Hematopoietic multipotent progenitor cell treated with erythropoietin and hydrocortisone succinate and interleukin-3 and kit ligand, for 6 days (in vitro differentiated cells): Measurements from ENCODE around the gene NEGR1.

ENCODE experiments used
- DNase-seq: peaks from one replicate; pipeline ENCODE4 v3.0.0-alpha.2; 2015

NEGR1 gene

DNA sequence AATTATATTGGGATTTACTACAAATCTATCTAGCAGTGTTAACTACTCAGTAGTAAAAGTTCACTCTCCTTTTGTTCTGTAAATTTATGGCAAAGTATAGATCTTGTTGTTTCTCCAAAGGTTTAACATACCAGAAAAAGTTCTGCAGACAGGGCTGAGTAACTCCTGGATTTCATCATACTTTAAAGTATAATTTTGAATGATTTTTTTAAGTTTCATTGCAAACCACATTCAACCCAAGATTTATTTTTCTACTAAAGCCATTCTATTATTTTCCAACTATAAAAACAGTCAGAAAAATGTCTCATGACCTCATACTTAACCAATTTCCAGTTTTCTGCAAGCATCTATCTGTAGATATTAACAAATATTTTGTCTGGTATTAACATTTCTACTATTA, 615.7 kb downstream of the NEGR1 start:
- no peak for DNase-seq

DNA sequence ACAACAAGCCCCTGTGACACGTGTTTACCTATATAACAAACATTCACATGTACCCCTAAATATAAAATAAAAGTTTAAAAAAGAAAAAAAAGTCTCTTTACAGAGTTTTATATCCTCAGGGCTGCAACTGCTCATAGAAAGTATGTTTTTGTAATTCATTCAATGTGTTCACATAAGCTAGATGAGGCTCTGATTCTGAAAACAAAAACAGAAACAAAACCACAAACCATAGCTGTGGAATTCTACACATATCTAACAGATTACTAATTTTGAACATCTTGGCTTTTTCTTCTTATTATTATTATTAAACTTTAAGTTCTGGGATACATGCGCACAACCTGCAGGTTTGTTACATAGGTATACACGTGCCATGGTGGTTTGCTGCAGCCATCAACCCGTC, 621.9 kb downstream of the NEGR1 start:
- no peak for DNase-seq

- DNase-seq, result no peak
Observed at GRCh38 chr1:71657891-71658679, 624.3 kb downstream of the NEGR1 start.

GRCh38 chr1:71656902-71657301, 625.4 kb downstream of the NEGR1 start:
- no peak for DNase-seq

- DNase-seq, result no peak
Observed at GRCh38 chr1:71655604-71656003, 626.7 kb downstream of the NEGR1 start.

DNA sequence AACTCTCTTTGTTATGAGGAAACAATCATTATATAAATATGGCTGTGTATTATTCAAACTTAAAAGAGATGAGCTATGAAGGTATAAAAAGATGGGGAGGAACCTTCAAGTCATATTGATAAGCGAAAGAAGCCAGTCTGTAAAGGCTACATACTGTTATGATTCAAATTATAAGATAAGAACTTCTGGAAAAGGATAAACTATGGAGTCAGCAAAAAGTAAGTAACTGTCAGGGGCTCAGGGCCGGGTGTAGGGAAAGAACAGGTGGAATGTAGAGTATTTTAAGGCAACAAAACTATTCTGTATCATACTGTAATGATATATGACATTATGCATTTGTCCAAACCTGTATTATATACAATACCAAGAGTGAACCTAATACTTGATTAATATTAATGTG, 628.4 kb downstream of the NEGR1 start:
- DNase-seq, result no peak

- no peak for DNase-seq
Observed at GRCh38 chr1:71651214-71651613, 631.1 kb downstream of the NEGR1 start.

DNA sequence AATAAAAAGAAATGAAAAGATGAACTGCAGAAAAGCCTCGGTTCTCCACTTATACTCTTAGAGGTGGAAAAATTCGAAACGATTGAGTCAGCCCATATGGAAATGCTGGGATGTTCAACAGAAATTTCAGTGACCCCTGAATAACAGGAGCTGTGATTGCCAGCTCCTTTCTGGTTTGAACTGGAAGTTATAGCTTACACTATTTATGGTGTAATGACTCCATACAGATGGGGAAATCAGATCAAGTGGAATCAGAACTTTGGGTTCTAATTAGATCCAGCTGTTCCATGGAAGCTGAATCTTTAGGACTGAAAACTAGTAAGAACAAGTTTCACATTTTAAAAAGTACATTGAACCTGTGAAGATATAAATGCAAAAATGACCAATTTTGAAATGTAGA, 632.2 kb downstream of the NEGR1 start:
- no peak for DNase-seq

- no peak for DNase-seq
Observed at GRCh38 chr1:71649608-71650007, 632.7 kb downstream of the NEGR1 start.

DNA sequence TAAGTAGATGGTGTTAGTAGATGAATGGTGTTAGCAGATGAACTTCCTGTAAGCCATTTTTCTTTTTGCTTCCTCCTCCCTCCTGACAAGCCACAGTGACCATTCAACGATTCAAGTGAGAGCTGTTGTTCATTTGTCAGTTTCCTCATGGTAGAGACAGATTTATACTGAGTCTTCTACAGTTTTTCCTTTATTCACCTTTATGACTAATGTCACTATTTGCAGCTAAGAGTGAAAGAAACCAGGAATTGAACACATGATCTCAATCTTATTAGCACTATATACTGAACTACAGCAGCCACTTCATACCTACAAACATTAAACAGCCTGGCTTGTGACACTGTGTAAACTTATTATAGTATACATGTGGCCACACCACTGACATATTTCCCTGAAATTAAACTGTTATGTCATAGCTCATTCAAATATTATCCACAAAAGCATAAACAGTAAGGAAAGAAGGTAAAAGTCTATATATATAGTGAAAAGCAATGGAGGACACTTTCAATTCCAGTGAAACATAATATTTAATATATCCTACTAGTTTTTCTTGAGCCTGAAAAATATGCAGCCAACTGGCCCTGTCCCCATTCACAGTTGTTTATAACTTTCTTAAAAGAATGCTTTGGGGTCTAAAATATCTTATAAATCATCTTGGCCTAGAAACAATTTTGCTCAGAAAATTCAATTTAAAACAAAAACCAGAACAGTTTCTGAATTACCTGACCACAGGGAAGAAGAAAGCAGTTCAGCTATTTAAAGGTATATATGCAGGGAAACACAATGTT, 634.6 kb downstream of the NEGR1 start:
- no peak for DNase-seq

- DNase-seq, result no peak
Observed at GRCh38 chr1:71645015-71645414, 637.3 kb downstream of the NEGR1 start.

GRCh38 chr1:71641903-71642302, 640.4 kb downstream of the NEGR1 start:
- no peak for DNase-seq

DNA sequence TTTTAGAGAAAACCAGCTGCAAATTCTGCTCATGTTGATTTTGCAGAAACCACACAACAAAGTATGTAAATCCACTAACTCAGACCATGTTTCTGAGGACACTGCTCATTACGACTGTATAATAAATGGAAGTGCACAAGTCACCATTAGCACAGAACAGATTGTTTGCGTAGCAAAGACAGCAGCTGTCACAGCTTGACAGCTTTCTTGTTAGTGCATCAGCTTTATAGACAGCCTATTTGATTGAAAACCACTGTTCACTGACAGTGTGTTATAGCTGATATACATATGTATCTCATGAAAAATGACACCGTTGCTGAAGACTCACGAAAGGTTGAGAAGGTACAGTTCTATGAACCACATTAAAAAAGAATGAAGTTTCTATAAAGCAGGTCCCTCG, 641.3 kb downstream of the NEGR1 start:
- DNase-seq, result no peak

DNA sequence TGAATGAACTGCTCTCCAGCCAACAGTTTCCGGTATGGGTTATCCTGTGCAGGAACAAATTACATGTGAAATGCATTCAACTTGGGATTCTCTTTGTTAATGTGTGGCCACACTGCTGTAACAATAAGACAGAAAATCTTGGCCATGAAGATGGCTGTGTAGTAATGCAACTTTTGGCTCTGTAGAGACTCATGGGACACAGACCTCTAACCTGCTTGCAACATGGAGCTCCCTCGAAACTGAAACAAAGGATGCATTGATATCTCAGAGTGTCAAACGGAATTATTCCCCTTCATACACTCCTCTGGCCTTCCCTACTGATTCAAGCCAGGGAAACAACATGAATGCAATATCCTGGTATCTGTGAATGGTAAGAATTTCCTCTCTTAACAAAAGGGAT, 642.2 kb downstream of the NEGR1 start:
- DNase-seq, result no peak

- no peak for DNase-seq
Observed at GRCh38 chr1:71638081-71638766, 644.1 kb downstream of the NEGR1 start.

- no peak for DNase-seq
Observed at GRCh38 chr1:71635568-71635967, 646.8 kb downstream of the NEGR1 start.

DNA sequence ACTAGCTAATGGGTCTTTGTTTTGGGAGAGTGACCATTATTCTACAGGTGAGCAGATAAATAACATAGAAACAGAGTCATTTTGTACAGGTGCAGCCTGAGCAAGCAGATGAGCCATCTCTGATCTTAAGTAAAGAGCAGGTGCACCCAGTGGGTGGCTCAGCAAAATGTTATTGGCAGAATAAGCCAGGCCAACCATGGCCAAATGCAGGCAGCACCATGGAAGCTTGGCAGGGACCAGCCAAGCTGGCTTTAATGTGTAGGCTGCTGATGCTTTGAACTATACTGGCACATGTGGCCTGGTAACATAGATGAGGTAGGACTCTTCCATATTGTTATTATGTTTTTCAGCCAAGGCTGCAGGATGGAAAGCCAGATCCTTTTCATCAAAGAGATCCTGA, 648.2 kb downstream of the NEGR1 start:
- DNase-seq, result no peak

- DNase-seq, result no peak
Observed at GRCh38 chr1:71630073-71630472, 652.3 kb downstream of the NEGR1 start.

DNA sequence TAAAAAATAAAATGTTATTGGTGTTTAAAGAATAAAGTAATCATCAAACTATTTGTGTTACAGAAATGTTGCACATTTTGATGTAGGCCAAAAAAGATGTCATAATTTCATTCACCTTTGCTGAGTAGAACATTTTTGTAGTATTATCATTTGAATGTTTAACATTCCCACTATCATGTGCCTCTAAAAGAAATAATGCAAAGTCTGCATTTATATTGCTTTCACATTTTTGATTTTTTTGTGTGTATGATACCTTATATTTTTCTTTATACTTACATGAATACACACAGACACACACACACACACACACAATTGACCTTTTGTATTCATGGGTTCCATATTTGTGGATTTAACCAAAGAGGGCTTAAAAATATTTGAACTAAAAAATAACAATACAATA, 657.3 kb downstream of the NEGR1 start:
- no peak for DNase-seq

DNA sequence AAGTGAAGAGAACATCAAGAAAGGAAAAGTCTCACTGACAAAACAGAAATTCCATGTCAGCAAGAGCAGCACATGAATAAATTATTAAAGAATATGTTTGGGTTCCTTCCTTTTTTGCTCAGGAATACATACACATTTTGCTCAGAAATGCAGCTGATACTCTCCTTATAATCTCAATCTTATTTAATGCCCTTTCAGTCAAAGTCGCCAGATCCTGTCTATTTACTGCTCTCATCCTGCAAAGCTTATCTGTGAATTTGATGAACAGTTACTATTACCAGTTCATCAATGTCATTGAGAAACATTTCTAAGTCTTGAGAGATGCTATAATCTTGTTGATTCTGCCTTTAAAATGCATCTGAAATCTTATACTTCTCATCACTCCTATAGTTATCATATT, 658.5 kb downstream of the NEGR1 start:
- DNase-seq, result no peak

DNA sequence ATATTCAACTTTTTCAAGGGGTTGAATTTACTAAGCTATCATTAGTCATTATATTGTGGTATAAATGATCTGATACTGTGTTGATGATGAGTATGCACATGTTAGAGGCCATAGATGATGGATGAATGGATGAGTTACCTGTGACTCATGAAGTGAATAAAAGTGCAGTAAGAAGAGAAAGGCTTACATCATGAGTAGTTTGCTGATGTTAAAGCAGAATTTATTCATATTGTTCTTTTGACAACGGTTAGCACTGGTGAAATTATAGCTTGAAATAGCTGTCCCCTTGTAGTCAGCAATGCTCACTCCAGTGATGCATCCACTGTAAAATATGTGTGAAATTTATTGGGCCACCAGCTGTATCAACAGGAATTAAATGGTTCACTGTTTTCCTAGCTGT, 660.6 kb downstream of the NEGR1 start:
- DNase-seq, result no peak

- DNase-seq, result no peak
Observed at GRCh38 chr1:71618766-71619530, 663.4 kb downstream of the NEGR1 start.

GRCh38 chr1:71618191-71618590, 664.1 kb downstream of the NEGR1 start:
- DNase-seq, result no peak
